ENCODE measurements around the gene CACNG3.
"Not testable (repeated sequence)": the region's sequence is repeated elsewhere in the genome, so short reads cannot be mapped to it uniquely, and the experiment has no call there.

CACNG3 gene

GRCh38 chr16:24279982-24280515 is 23.9 kb downstream of the CACNG3 start:
- no peak for DNase-seq

GRCh38 chr16:24281466-24281865 is 25.3 kb downstream of the CACNG3 start:
- no peak for DNase-seq

- no peak for DNase-seq
These were observed 26.0 kb downstream of the CACNG3 start for GRCh38 chr16:24282141-24282540.

GRCh38 chr16:24286741-24287405 is 30.7 kb downstream of the CACNG3 start:
- no peak for DNase-seq

- no peak for DNase-seq
These were observed 32.4 kb downstream of the CACNG3 start for GRCh38 chr16:24288516-24288915.

GRCh38 chr16:24289166-24289700 is 33.1 kb downstream of the CACNG3 start:
- no peak for DNase-seq

- no peak for DNase-seq
These were observed 35.8 kb downstream of the CACNG3 start for GRCh38 chr16:24291932-24292331.

GRCh38 chr16:24294131-24294530 is 38.0 kb downstream of the CACNG3 start:
- DNase-seq: no peak

GRCh38 chr16:24297375-24297774 is 41.2 kb downstream of the CACNG3 start:
- DNase-seq: peak in 1 of 3 experiments; percentile 32

- DNase-seq: no peak
These were observed 42.5 kb downstream of the CACNG3 start for GRCh38 chr16:24298548-24299167.

- DNase-seq: not testable (repeated sequence)
These were observed 44.6 kb downstream of the CACNG3 start for GRCh38 chr16:24300750-24301149.

GRCh38 chr16:24302636-24303035 is 46.5 kb downstream of the CACNG3 start:
- no peak for DNase-seq

GRCh38 chr16:24308200-24308599 is 52.1 kb downstream of the CACNG3 start:
- DNase-seq: no peak

GRCh38 chr16:24309258-24310142 is 53.4 kb downstream of the CACNG3 start:
- no peak for DNase-seq

GRCh38 chr16:24315343-24315742 is 59.2 kb downstream of the CACNG3 start:
- DNase-seq: no peak

GRCh38 chr16:24318680-24319079 is 62.5 kb downstream of the CACNG3 start:
- no peak for DNase-seq

GRCh38 chr16:24319126-24319814 is 63.1 kb downstream of the CACNG3 start:
- no peak for DNase-seq

- no peak for DNase-seq
These were observed 66.0 kb downstream of the CACNG3 start for GRCh38 chr16:24322106-24322505.

GRCh38 chr16:24324421-24324820 is 68.3 kb downstream of the CACNG3 start:
- no peak for DNase-seq

- DNase-seq: peak in 1 of 3 experiments; percentile 4
These were observed 72.8 kb downstream of the CACNG3 start for GRCh38 chr16:24328835-24329452.

GRCh38 chr16:24332178-24332577 is 76.0 kb downstream of the CACNG3 start:
- DNase-seq: no peak

- DNase-seq: no peak
These were observed 76.5 kb downstream of the CACNG3 start for GRCh38 chr16:24332582-24333090.

All from NCI-H1417 (cell line).